Hepatocyte (in vitro differentiated cells): ENCODE measurements around the gene KHDRBS2. TPM values are rescaled to one million over a fixed set of nuclear protein-coding genes. Genes with fewer than 3 reads are reported as not detected.

Experiments used
- DNase-seq: peaks from one replicate; pipeline ENCODE4 v3.0.0-alpha.2; 2016; ENCODE audit warnings: low spot score
- H2AFZ ChIP-seq: fragments of 200-600 bp; sonication (generic); 2 replicates; pipeline ENCODE4 v1.6.0; 2016; ENCODE audit warnings: antibody characterized with exemption, mild to moderate bottlenecking
- H3K27ac ChIP-seq: fragments of 200-600 bp; sonication (generic); 2 replicates; pipeline ENCODE4 v1.5.1; 2016; ENCODE audit warnings: mild to moderate bottlenecking
- H3K27me3 ChIP-seq: fragments of 200-600 bp; sonication (generic); 2 replicates; pipeline ENCODE4 v1.6.1; 2016
- H3K36me3 ChIP-seq: fragments of 200-600 bp; sonication (generic); replicated peaks from 2 replicates; pipeline ENCODE4 v1.5.1; 2016; ENCODE audit warnings: low read depth; ENCODE audit not compliant: insufficient read depth
- H3K4me1 ChIP-seq: fragments of 200-600 bp; sonication (generic); 2 replicates; pipeline ENCODE4 v1.5.1; 2016; ENCODE audit warnings: mild to moderate bottlenecking, moderate library complexity; ENCODE audit not compliant: insufficient read depth
- H3K4me2 ChIP-seq: fragments of 200-600 bp; sonication (generic); 2 replicates; pipeline ENCODE4 v1.6.0; 2016
- H3K4me3 ChIP-seq: fragments of 200-600 bp; sonication (generic); 2 replicates; pipeline ENCODE4 v1.5.1; 2016; ENCODE audit warnings: mild to moderate bottlenecking
- H3K79me2 ChIP-seq: fragments of 200-600 bp; sonication (generic); 2 replicates; pipeline ENCODE4 v1.6.0; 2017; ENCODE audit warnings: mild to moderate bottlenecking
- H3K9me2 ChIP-seq: fragments of 200-600 bp; sonication (generic); replicated peaks from 2 replicates; pipeline ENCODE4 v1.6.0; 2017; ENCODE audit warnings: mild to moderate bottlenecking; ENCODE audit not compliant: insufficient read depth
- H3K9me3 ChIP-seq: fragments of 200-600 bp; sonication (generic); 2 replicates; pipeline ENCODE4 v1.5.1; 2016; ENCODE audit warnings: low read depth, mild to moderate bottlenecking
- H4K20me1 ChIP-seq: fragments of 200-600 bp; sonication (generic); 2 replicates; pipeline ENCODE4 v1.6.0; 2016; ENCODE audit warnings: mild to moderate bottlenecking; ENCODE audit not compliant: insufficient read depth, poor library complexity, severe bottlenecking
- EZH2 ChIP-seq: fragments of 200-600 bp; sonication (generic); IDR thresholded peaks from 2 replicates; pipeline ENCODE4 v1.6.1; 2016; ENCODE audit warnings: antibody characterized with exemption, mild to moderate bottlenecking, borderline replicate concordance
- EZH2phosphoT487 ChIP-seq: fragments of 200-600 bp; sonication (generic); IDR thresholded peaks from one replicate; pipeline ENCODE4 v1.6.1; 2018; ENCODE audit warnings: antibody characterized with exemption, mild to moderate bottlenecking, low read depth, moderate library complexity; ENCODE audit not compliant: unreplicated experiment, severe bottlenecking
- WGBS: methylation state at CpG from one replicate; pipeline ENCODE4 v1.1.6; 2016; ENCODE audit warnings: low lambda C conversion rate; ENCODE audit errors: missing lambda C conversion rate; 5-methylcytosine and 5-hydroxymethylcytosine counted together
- polyA plus RNA-seq: library from polyadenylated mRNA; unstranded; fragments of >200 nt; fragmentation: Nextera tagmentation; extraction: Ambion mirVana; gene quantifications from 2 replicates; pipeline ENCODE4 v1.2.1, GENCODE V29; 2016
- total RNA-seq: library from RNA; depleted of rRNA; stranded (reverse); fragments of >200 nt; gene quantifications from 2 replicates; pipeline ENCODE4 v1.2.3, GENCODE V29; 2014
- TF ChIP-seq, protein P1 (sequence below): fragments of 200-600 bp; sonication (generic); IDR thresholded peaks from 2 replicates; pipeline ENCODE4 v1.5.1; 2016; ENCODE audit warnings: antibody characterized with exemption, mild to moderate bottlenecking; ENCODE audit not compliant: poor library complexity

The KHDRBS2 gene
- total RNA-seq (12.3 and 12.4 TPM in 2 replicates), polyA plus RNA-seq (4.3 and 5.9 TPM in 2 replicates)

DNA sequence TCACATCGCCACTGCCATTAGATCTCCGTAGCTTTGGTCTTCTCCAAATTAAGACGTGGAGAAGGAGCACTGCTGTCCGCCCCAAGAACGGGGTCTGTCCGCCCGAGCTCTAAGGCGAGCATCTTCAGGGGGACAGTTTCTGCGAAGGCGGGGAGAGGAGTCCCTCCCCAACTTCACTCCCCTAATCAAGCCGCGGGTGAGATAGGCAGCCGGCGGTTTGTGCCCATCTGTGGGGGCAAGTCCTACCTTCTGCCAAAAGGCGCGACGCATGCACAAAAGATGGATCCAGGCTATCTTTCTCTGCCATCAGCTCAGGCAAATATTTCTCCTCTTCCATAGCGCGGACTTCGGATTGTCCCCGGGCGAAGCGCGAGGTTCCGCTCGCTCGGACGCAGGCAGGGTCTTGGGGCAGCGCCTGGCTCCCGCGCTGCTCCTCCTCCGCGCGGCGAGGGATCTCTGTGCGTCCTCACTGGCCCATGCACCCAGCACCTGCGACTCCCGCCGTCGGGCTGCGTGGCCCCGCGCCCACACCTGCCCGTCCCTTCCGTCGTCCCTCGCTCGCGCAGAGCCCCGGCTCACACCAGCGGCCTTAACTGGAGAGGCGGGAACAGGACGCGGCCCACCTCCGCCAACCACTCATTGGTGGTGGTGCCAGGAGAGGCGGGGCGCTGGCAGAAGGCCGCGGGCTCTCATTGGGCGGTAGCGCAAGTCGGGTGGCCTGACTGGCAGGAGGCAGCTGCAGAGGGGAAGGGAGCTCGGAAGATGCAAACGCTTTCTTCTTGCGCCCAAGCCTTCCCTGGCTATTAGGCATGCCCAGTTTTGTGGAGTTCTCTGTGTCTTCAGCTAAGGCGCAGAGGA lies at the start of gene KHDRBS2:
Gene KHDRBS2, minus strand, starts transcription at position 614 of the 858 bp plus-strand sequence.
- no peaks in the 10 kb centered on the region for H3K9me3 ChIP-seq

DNA sequence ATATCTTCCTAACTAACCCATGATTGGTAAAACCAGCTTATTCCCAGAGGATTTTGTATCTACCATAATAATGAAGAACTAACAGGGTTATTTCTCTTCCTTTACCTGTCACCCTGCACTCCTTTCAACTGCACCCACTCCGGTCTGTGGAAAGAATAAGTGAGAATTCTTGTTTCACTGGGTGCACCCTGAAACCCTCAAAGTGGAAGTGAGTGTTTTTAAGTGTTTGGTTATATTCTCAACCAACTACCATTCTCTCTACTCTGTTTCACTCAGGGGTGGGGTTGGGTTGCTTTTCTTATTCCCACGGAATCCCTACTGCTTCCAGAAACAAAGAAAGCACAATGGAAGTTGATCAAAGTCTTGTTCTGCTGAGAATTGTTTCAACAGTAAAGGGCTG lies 42.6 kb upstream of the KHDRBS2 start:
- no peaks in the 10 kb centered on the region for H3K27me3 ChIP-seq
- no peaks in the 10 kb centered on the region for H3K36me3 ChIP-seq
- no peak overlapping the region for H3K4me3 ChIP-seq
- no peak overlapping the region for H3K27ac ChIP-seq
- H3K79me2 ChIP-seq = no peaks in the 10 kb centered on the region
- H3K9me3 ChIP-seq = no peaks in the 10 kb centered on the region
- no peak overlapping the region for H3K4me2 ChIP-seq
- TF ChIP-seq EZH2 = no peak
- TF ChIP-seq, protein P1, sequence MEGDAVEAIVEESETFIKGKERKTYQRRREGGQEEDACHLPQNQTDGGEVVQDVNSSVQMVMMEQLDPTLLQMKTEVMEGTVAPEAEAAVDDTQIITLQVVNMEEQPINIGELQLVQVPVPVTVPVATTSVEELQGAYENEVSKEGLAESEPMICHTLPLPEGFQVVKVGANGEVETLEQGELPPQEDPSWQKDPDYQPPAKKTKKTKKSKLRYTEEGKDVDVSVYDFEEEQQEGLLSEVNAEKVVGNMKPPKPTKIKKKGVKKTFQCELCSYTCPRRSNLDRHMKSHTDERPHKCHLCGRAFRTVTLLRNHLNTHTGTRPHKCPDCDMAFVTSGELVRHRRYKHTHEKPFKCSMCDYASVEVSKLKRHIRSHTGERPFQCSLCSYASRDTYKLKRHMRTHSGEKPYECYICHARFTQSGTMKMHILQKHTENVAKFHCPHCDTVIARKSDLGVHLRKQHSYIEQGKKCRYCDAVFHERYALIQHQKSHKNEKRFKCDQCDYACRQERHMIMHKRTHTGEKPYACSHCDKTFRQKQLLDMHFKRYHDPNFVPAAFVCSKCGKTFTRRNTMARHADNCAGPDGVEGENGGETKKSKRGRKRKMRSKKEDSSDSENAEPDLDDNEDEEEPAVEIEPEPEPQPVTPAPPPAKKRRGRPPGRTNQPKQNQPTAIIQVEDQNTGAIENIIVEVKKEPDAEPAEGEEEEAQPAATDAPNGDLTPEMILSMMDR = no peak
- no peak overlapping the region for H2AFZ ChIP-seq
- WGBS = 72% methylated on average over 2 of the region's 2 CpGs
- no peaks in the 10 kb centered on the region for H3K4me1 ChIP-seq
- H4K20me1 ChIP-seq = no peaks in the 10 kb centered on the region
- H3K9me2 ChIP-seq = no peaks in the 10 kb centered on the region
- DNase-seq = no peak

More for the DNA sequence above, at the start of gene KHDRBS2:
- DNase-seq = peak; percentile 95
- H4K20me1 ChIP-seq = no peaks in the 10 kb centered on the region
- TF ChIP-seq EZH2phosphoT487 (no peak), EZH2 (no peak)
- TF ChIP-seq, protein P1 = no peak
- under 1% methylated on average over 66 of the region's 66 CpGs for whole genome bisulfite sequencing
- H3K9me2 ChIP-seq = no peaks in the 10 kb centered on the region
- H3K79me2 ChIP-seq = peaks cover 28% of the 10 kb centered on the region
- H3K36me3 ChIP-seq = no peaks in the 10 kb centered on the region
- no peaks in the 10 kb centered on the region for H3K4me1 ChIP-seq
- H3K27me3 ChIP-seq = peaks cover 4% of the 10 kb centered on the region
- H3K4me3 ChIP-seq = peak within 1 kb of the TSS; percentile 48
- peak within 1 kb of the TSS; percentile 84 for H3K4me2 ChIP-seq
- H3K27ac ChIP-seq = peak within 1 kb of the TSS; percentile 34
- H2AFZ ChIP-seq = peak within 1 kb of the TSS; percentile 73

DNA sequence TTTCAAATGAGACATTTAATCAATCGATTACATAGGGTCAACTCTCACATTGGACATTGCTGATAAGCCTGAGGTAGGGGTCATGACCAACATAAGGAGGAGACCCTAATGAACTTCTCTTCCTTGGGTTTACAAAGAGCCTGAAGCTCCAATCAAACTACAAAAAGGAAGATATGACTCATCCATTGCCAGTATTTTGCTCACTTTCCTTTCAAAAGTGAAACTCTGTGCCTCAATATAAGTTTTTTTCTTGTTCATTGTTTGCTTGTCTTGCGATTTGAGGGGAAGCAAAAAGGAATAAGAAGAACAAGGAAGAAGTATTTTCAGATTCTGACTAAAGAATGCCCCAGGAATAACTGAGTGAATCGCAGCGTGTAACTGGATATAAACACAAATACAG lies 38.8 kb upstream of the KHDRBS2 start:
- Histone ChIP-seq H3K79me2 (no peaks in the 10 kb centered on the region), H4K20me1 (no peaks in the 10 kb centered on the region), H2AFZ (no peak overlapping the region), H3K27ac (no peak overlapping the region), H3K27me3 (no peaks in the 10 kb centered on the region), H3K4me3 (no peak overlapping the region), H3K9me2 (no peaks in the 10 kb centered on the region), H3K4me1 (no peaks in the 10 kb centered on the region), H3K9me3 (no peaks in the 10 kb centered on the region), H3K36me3 (no peaks in the 10 kb centered on the region), H3K4me2 (no peak overlapping the region)
- 89% methylated on average over 4 of the region's 4 CpGs for WGBS
- no peak for TF ChIP-seq EZH2
- no peak for TF ChIP-seq EZH2phosphoT487
- TF ChIP-seq, protein P1 = no peak
- DNase-seq = no peak
